ENCODE data around the gene TIGAR. TPM values are rescaled to one million over a fixed set of nuclear protein-coding genes. Genes with fewer than 3 reads are reported as not detected.

Gene TIGAR
- total RNA-seq, 2 experiments from 2014 or later, result 5.3 to 7.1 TPM

- Mint-ChIP-seq H3K27ac (peak overlapping the region; percentile 20), H3K4me1 (ENCODE audit: low read depth) (no peaks in the 10 kb centered on the region), H3K27me3 (no peaks in the 10 kb centered on the region), H3K4me3 (no peak overlapping the region), H3K36me3 (ENCODE audit: low read depth) (peaks cover 73% of the 10 kb centered on the region), H3K9me3 (no peaks in the 10 kb centered on the region)
- ChIA-PET POLR2A (interaction anchor here (1.0 kb wide), 1 partner anchor 11 kb away, joined by 4 read pairs; no protein-coding TSS in a partner anchor), CTCF (no interaction called here)
- Histone ChIP-seq H3K4me1 (ENCODE audit: insufficient read depth, low read length) (no peaks in the 10 kb centered on the region), H3K27me3 (ENCODE audit: control insufficient read depth in 1 of 2, insufficient read depth in 2 of 2, low read length in 2 of 2) (no peaks in the 10 kb centered on the region), H3K27ac (ENCODE audit: low read depth in 1 of 2, low read length in 2 of 2) (no peak overlapping the region), H3K36me3 (ENCODE audit: insufficient read depth, low read length) (peaks cover 57% of the 10 kb centered on the region), H3K9me3 (ENCODE audit: control insufficient read depth in 1 of 2, insufficient read depth in 1 of 2, low read length in 2 of 2) (no peaks in the 10 kb centered on the region), H3K4me3 (ENCODE audit: low read length) (no peak overlapping the region)
- peak in 3 of 14 experiments; percentile 13 to 58 (median 19) for DNase-seq
- intact Hi-C loops (cut with DNase I, micrococcal nuclease), result no loop called here
- ATAC-seq (ENCODE audit: poor library complexity), result no peak
- no peak for TF ChIP-seq CTCF (IDR thresholded peaks at IDR 0.05)
Observed at GRCh38 chr12:4307593-4308333, 13.2 kb upstream of the TIGAR start.

DNA sequence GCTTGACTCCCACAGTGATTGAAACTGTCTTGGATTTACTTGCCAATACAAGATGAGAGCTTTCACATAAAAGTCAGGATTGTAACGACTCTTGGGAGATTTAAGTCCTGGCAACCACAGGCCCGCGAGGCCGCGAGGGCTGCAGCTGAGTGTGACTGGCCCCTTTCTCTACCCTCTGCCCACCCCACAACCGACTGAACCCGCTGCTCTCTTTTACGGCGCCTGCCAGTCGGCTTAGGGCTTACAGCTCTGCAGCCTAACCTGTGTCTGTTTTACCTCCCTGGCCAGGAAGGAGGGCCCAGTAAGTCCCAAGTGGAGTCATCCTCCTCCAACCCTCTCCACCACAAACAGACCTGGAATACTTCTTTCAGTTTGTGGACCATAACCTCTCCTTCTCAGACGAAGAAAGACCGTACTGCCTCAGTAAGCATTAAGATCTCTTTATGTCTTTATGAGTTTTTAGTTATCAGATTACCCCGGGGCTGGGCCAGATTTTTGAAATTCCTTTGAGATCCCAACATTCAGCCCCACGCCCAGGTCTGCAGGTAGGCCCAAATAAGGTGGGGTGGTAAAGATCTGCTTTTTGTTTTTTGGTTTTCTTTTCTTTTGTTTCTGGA is 12.6 kb upstream of the TIGAR start:
- H3K27ac Mint-ChIP-seq, result peak overlapping the region; percentile 20
- ChIA-PET CTCF (no interaction called here), POLR2A (no interaction called here)
- no peaks in the 10 kb centered on the region for H3K9me3 Mint-ChIP-seq
- no peak for TF ChIP-seq CTCF (IDR thresholded peaks at IDR 0.05)
- no peak for DNase-seq
- no peaks in the 10 kb centered on the region for H3K27me3 Mint-ChIP-seq
- intact Hi-C loops (cut with DNase I, micrococcal nuclease), result no loop called here
- peaks cover 67% of the 10 kb centered on the region for H3K36me3 Mint-ChIP-seq (ENCODE audit: low read depth)
- H3K4me3 Mint-ChIP-seq, result no peak overlapping the region
- Histone ChIP-seq H3K9me3 (ENCODE audit: control insufficient read depth in 1 of 2, insufficient read depth in 1 of 2, low read length in 2 of 2) (no peaks in the 10 kb centered on the region), H3K27ac (ENCODE audit: low read depth in 1 of 2, low read length in 2 of 2) (no peak overlapping the region), H3K4me3 (ENCODE audit: low read length) (no peak overlapping the region), H3K4me1 (ENCODE audit: insufficient read depth, low read length) (no peaks in the 10 kb centered on the region), H3K36me3 (ENCODE audit: insufficient read depth, low read length) (peaks cover 50% of the 10 kb centered on the region), H3K27me3 (ENCODE audit: control insufficient read depth in 1 of 2, insufficient read depth in 2 of 2, low read length in 2 of 2) (no peaks in the 10 kb centered on the region)
- ATAC-seq (ENCODE audit: poor library complexity), result no peak
- no peaks in the 10 kb centered on the region for H3K4me1 Mint-ChIP-seq (ENCODE audit: low read depth)

- CTCF ChIA-PET, result no interaction called here
- Mint-ChIP-seq H3K4me3 (no peak overlapping the region), H3K27me3 (no peaks in the 10 kb centered on the region), H3K4me1 (ENCODE audit: low read depth) (no peaks in the 10 kb centered on the region), H3K27ac (no peak overlapping the region), H3K36me3 (ENCODE audit: low read depth) (peaks cover 33% of the 10 kb centered on the region), H3K9me3 (no peaks in the 10 kb centered on the region)
- DNase-seq, result no peak
- Histone ChIP-seq H3K4me1 (ENCODE audit: insufficient read depth, low read length) (no peaks in the 10 kb centered on the region), H3K27me3 (ENCODE audit: control insufficient read depth in 1 of 2, insufficient read depth in 2 of 2, low read length in 2 of 2) (no peaks in the 10 kb centered on the region), H3K36me3 (ENCODE audit: insufficient read depth, low read length) (peaks cover 19% of the 10 kb centered on the region), H3K27ac (ENCODE audit: low read depth in 1 of 2, low read length in 2 of 2) (no peak overlapping the region), H3K4me3 (ENCODE audit: low read length) (no peak overlapping the region), H3K9me3 (ENCODE audit: control insufficient read depth in 1 of 2, insufficient read depth in 1 of 2, low read length in 2 of 2) (no peaks in the 10 kb centered on the region)
- no peak for TF ChIP-seq CTCF (IDR thresholded peaks at IDR 0.05)
- POLR2A ChIA-PET, result no interaction called here
- intact Hi-C loops (cut with DNase I, micrococcal nuclease), result no loop called here
- ATAC-seq (ENCODE audit: poor library complexity), result no peak
Observed at GRCh38 chr12:4311776-4312175, 9.2 kb upstream of the TIGAR start.
